Lower leg skin (tissue), 3 donors: ENCODE results near the gene CHST10.

ENCODE experiments used
- POLR2A ChIP-seq, 2 donors: fragments of 450-650 bp; IDR thresholded peaks; one replicate each; pipeline ENCODE4 v1.6.1; 2016 to 2017; ENCODE audit warnings: antibody characterized with exemption in 2 of 2, mild to moderate bottlenecking in 1 of 2, moderate library complexity in 1 of 2
- TF ChIP-seq, protein P1 (sequence below), 3 donors: fragments of 450-650 bp; IDR thresholded peaks; one replicate each; pipeline ENCODE4 v1.5.1; 2016; ENCODE audit warnings: antibody characterized with exemption in 3 of 3, mild to moderate bottlenecking in 3 of 3, moderate library complexity in 2 of 3

DNA sequence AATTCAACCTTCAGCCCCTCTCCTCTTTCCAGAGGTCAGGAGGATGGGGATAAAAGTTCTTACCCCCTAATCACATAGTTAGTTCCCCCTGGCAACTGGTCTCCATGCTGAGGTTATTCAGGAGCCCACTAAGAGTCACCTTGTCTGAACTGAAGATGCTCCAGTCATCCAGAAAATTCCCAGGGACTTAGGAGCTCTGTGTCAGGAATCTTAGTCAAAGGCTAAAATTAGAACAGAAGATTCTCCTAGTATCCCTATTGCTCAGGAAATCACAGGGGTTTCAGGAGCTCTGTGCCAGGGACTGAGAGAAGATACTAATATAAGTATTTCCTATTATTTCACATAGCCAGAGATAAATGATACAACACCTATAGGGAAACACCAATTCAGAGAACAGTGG lies 57.9 kb downstream of the CHST10 start:
- TF ChIP-seq, protein P1, sequence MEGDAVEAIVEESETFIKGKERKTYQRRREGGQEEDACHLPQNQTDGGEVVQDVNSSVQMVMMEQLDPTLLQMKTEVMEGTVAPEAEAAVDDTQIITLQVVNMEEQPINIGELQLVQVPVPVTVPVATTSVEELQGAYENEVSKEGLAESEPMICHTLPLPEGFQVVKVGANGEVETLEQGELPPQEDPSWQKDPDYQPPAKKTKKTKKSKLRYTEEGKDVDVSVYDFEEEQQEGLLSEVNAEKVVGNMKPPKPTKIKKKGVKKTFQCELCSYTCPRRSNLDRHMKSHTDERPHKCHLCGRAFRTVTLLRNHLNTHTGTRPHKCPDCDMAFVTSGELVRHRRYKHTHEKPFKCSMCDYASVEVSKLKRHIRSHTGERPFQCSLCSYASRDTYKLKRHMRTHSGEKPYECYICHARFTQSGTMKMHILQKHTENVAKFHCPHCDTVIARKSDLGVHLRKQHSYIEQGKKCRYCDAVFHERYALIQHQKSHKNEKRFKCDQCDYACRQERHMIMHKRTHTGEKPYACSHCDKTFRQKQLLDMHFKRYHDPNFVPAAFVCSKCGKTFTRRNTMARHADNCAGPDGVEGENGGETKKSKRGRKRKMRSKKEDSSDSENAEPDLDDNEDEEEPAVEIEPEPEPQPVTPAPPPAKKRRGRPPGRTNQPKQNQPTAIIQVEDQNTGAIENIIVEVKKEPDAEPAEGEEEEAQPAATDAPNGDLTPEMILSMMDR (IDR thresholded peaks at IDR 0.05), result no peak
- TF ChIP-seq POLR2A (IDR thresholded peaks at IDR 0.05), result no peak
